CD4-positive, CD25-positive, alpha-beta regulatory T cell (primary cell): ENCODE measurements around the gene CMTR1. TPM values are rescaled to one million over a fixed set of nuclear protein-coding genes. Genes with fewer than 3 reads are reported as not detected.
A peak's percentile ranks its signal among the peaks of the same experiment; 100 is the strongest.

Source experiments
- ATAC-seq, 2 donors: fragments of 150-1000 bp; cut with Tn5 transposase; one replicate each; pipeline ENCODE4 v1.10.0; 2021; ENCODE audit warnings: low read depth in 2 of 2, moderate number of reproducible peaks in 2 of 2, moderate library complexity in 1 of 2
- DNase-seq, 3 donors: peaks; one replicate each; pipeline versions ENCODE4 v3.0.0 to v3.0.0-alpha.2; 2012 to 2022; ENCODE audit warnings: mixed read lengths in 1 of 3
- H3K27ac ChIP-seq: one replicate; pipeline ENCODE4 v1.7.0; 2013; ENCODE audit warnings: mild to moderate bottlenecking, low read length; ENCODE audit not compliant: insufficient read depth, poor library complexity, severe bottlenecking
- H3K27me3 ChIP-seq: one replicate; pipeline ENCODE4 v1.7.0; 2013; ENCODE audit warnings: low read length; ENCODE audit not compliant: control insufficient read depth, insufficient read depth
- H3K36me3 ChIP-seq: one replicate; pipeline ENCODE4 v1.7.0; 2013; ENCODE audit warnings: mild to moderate bottlenecking, low read length, moderate library complexity; ENCODE audit not compliant: control insufficient read depth, insufficient read depth
- H3K4me1 ChIP-seq: 2 replicates; pipeline ENCODE4 v1.7.0; 2013; ENCODE audit warnings: mild to moderate bottlenecking, low read length; ENCODE audit not compliant: insufficient read depth, control insufficient read depth, poor library complexity, severe bottlenecking
- H3K4me3 ChIP-seq: one replicate; pipeline ENCODE4 v1.7.0; 2013; ENCODE audit warnings: low read depth, mild to moderate bottlenecking, low read length, moderate library complexity
- H3K9me3 ChIP-seq, 2 experiments: 1 replicate in 1 of 2; 2 replicates in 1 of 2; pipeline ENCODE4 v1.7.0; 2013; ENCODE audit warnings: low read length in 2 of 2, mild to moderate bottlenecking in 1 of 2, moderate library complexity in 1 of 2; ENCODE audit not compliant: control insufficient read depth in 2 of 2
- H3K27ac Mint-ChIP-seq, 3 donors: one replicate each; pipeline ENCODE4 v1.8.0; 2020 to 2022; ENCODE audit warnings: mild to moderate bottlenecking in 3 of 3, mixed read lengths in 3 of 3, moderate library complexity in 2 of 3
- H3K27me3 Mint-ChIP-seq: one replicate; pipeline ENCODE4 v1.8.0; 2022; ENCODE audit warnings: mild to moderate bottlenecking, mixed read lengths
- H3K36me3 Mint-ChIP-seq: one replicate; pipeline ENCODE4 v1.8.0; 2020; ENCODE audit warnings: mixed read lengths
- H3K4me1 Mint-ChIP-seq, 4 donors: one replicate each; pipeline ENCODE4 v1.8.0; 2020 to 2022; ENCODE audit warnings: mixed read lengths in 4 of 4, mild to moderate bottlenecking in 1 of 4
- H3K4me3 Mint-ChIP-seq, 4 donors: one replicate each; pipeline ENCODE4 v1.8.0; 2020 to 2022; ENCODE audit warnings: mild to moderate bottlenecking in 4 of 4, mixed read lengths in 4 of 4, moderate library complexity in 3 of 4
- H3K9me3 Mint-ChIP-seq, 7 donors: one replicate each; pipeline ENCODE4 v1.8.0; 2020 to 2022; ENCODE audit warnings: mixed read lengths in 7 of 7, mild to moderate bottlenecking in 3 of 7, moderate library complexity in 2 of 7
- polyA plus RNA-seq, 4 donors: library from polyadenylated mRNA; unstranded; fragments of 300-500 nt; fragmentation: Illumina TruSeq; gene quantifications; one replicate each; pipeline ENCODE4 v1.2.3, GENCODE V29; 2021
- total RNA-seq: library from RNA; stranded (reverse); gene quantifications from one replicate; pipeline ENCODE4 v1.2.3, GENCODE V29; 2022

Gene CMTR1
- total and polyA plus RNA-seq, 5 donors from 2014 or later = 27.8 to 91.2 (median 29.4) TPM

DNA sequence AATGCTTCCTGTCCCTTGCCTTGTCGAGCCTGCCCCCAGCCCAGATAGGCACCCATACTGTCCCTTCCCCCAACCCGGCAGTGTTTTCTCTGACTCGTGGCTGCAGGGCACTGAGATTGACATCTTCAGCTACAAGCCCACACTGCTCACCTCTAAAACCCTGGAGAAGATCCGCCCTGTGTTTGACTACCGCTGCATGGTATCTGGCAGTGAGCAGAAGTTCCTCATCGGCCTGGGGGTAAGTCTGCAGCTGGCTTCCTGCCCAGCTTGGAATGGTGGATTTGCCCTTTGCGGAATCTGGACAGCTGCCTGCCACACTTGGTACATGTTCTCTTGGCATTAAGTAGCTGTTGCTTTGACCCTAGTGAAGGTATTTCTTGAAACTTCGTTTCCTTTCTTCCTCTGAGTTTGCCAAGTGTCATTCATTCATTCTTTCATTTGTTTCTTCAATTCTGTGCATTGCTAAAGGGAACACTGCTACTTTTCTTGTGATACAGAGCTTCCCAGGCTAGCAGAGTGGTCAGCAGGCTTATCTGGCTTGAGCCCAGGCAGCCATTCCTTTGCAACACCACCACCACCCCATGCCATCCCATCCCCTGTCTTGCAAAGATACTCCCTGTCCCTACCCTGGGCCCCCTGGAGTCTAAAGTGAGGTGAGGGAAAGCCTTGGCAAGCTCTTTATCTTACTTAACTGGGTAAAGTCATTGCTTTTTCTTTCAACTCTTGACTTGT, 40.5 kb downstream of the CMTR1 start:
- Mint-ChIP-seq H3K4me3 (no peak overlapping the region), H3K9me3 (peaks cover 0 to 2% (median 0%) of the 10 kb centered on the region in 7 donors), H3K36me3 (peaks cover 63% of the 10 kb centered on the region), H3K4me1 (peaks cover 0 to 6% (median 1%) of the 10 kb centered on the region in 4 donors), H3K27ac (no peak overlapping the region), H3K27me3 (no peaks in the 10 kb centered on the region)
- Histone ChIP-seq H3K27me3 (no peaks in the 10 kb centered on the region), H3K9me3 (no peaks in the 10 kb centered on the region), H3K27ac (no peak overlapping the region), H3K4me1 (no peaks in the 10 kb centered on the region), H3K36me3 (peaks cover 82% of the 10 kb centered on the region), H3K4me3 (no peak overlapping the region)
- ATAC-seq (no peak), DNase-seq (no peak)

DNA sequence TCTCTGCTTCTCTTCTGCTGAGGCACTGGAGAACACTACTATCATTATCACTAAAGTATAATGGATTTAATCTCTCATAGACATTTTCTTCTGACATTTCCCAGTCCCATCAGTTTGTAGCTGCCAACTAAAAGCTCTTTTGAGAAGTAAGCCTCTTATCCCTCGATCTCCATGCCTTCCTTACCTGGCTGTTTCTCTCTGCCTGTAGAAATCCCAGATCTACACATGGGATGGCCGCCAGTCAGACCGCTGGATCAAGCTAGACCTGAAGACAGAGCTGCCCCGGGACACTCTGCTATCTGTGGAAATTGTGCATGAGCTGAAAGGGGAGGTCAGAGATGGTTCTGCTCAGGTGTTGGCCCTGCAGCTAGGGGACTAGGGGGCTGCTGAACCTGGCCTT, 41.3 kb downstream of the CMTR1 start:
- ATAC-seq = no peak
- no peaks in the 10 kb centered on the region for H3K27me3 Mint-ChIP-seq
- H3K4me3 Mint-ChIP-seq = no peak overlapping the region
- no peaks in the 10 kb centered on the region for H3K4me1 ChIP-seq
- peaks cover 0 to 2% (median 0%) of the 10 kb centered on the region in 7 donors for H3K9me3 Mint-ChIP-seq
- H3K27ac ChIP-seq = no peak overlapping the region
- H3K4me1 Mint-ChIP-seq = peaks cover 0 to 6% (median 2%) of the 10 kb centered on the region in 4 donors
- H3K36me3 ChIP-seq = peaks cover 88% of the 10 kb centered on the region
- H3K27me3 ChIP-seq = no peaks in the 10 kb centered on the region
- H3K9me3 ChIP-seq = no peaks in the 10 kb centered on the region
- peaks cover 67% of the 10 kb centered on the region for H3K36me3 Mint-ChIP-seq
- H3K27ac Mint-ChIP-seq = peak overlapping the region in 1 of 3 donors; percentile 63
- DNase-seq = no peak
- H3K4me3 ChIP-seq = no peak overlapping the region

DNA sequence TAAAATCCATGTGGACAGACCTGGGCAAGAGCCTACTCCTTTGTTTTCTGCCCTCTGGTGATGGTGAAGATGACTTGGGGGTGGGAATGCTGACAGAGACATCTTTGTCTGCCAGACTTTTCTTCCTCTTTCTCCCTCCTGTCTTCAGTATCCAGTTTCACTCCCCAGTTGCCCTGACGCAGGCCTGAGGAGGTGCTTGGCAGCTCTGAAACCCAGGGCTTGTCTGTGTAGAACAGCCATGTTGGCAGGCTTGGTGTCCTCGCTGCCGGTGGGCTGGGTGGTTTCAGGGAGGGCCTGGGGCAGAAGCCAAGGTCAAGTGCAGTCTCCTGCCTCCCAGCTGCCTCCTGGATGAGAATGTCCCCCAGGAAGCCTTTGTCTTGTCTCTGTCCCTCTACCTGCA, 44.2 kb downstream of the CMTR1 start:
- ATAC-seq (no peak), DNase-seq (no peak)
- Histone ChIP-seq H3K4me1 (no peaks in the 10 kb centered on the region), H3K27me3 (no peaks in the 10 kb centered on the region), H3K9me3 (no peaks in the 10 kb centered on the region), H3K4me3 (no peak overlapping the region), H3K27ac (no peak overlapping the region), H3K36me3 (peaks cover 97% of the 10 kb centered on the region)
- no peaks in the 10 kb centered on the region for H3K27me3 Mint-ChIP-seq
- peak overlapping the region in 1 of 3 donors; percentile 29 for H3K27ac Mint-ChIP-seq
- no peak overlapping the region for H3K4me3 Mint-ChIP-seq
- H3K9me3 Mint-ChIP-seq = no peaks in the 10 kb centered on the region
- H3K4me1 Mint-ChIP-seq = peaks cover 0 to 6% (median 1%) of the 10 kb centered on the region in 4 donors
- H3K36me3 Mint-ChIP-seq = peaks cover 50% of the 10 kb centered on the region

DNA sequence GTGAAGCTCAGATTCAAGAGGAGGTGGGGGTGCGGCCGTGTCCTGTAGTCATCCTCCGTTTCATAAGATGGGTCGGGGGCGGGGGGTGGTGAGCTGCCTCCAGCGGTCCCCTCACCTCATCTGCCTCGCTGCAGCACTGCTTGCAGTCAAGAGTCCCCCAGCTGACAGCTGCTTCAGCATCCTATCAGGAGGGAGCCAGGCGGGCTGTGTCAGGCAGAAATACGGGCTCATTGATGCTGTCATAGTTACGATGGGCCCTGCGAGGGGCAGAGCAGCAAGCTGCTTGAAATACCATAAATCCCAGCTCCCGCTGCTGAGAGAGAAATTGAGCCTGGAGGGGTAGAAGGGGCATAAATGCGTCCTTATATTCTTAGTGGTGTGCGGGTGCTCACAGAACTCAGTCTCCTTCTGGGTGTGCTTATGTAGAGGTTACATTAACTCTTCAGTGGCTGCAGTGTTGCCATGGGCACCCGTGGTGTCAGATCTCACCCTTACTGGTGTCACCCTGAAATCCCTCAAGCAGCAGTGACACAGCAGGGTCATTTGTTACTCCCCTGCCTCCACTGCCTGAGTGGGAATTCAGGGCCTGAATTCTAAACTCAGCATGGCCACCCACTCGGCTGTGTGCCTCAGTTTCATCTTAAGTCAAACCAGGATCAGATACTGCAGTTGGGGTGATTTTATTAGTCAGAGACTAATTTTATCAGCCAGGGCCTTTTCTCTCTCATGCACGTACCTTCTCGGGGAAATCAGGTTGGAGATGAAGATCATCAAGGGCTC, 44.8 kb downstream of the CMTR1 start:
- H3K4me3 Mint-ChIP-seq = no peak overlapping the region
- no peaks in the 10 kb centered on the region for H3K4me1 ChIP-seq
- peaks cover 0 to 6% (median 1%) of the 10 kb centered on the region in 4 donors for H3K4me1 Mint-ChIP-seq
- H3K27me3 Mint-ChIP-seq = no peaks in the 10 kb centered on the region
- H3K9me3 ChIP-seq = no peaks in the 10 kb centered on the region
- H3K27ac ChIP-seq = no peak overlapping the region
- peaks cover 97% of the 10 kb centered on the region for H3K36me3 ChIP-seq
- ATAC-seq = no peak
- H3K36me3 Mint-ChIP-seq = peaks cover 47% of the 10 kb centered on the region
- no peaks in the 10 kb centered on the region for H3K27me3 ChIP-seq
- H3K4me3 ChIP-seq = no peak overlapping the region
- peak overlapping the region in 2 of 3 donors; percentile 29 to 67 for H3K27ac Mint-ChIP-seq
- H3K9me3 Mint-ChIP-seq = no peaks in the 10 kb centered on the region
- no peak for DNase-seq

DNA sequence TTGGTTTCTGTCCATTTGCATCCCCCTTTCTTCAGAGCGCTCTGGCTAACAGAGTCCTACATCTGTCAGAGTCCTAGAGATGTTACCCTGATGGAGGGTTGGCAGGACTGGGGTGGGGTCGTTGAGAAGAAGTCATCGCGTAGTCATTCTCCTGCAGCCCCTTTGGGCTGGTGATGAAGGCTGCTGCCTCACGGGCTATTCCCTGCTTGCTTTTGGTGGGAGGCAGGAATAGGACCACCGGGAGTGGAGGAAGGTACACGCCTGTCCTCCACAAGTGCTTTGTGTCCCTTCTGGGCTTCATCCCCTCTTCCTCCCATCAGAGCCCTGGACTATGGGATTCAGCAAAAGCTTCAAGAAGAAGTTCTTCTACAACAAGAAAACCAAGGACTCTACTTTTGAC, 45.8 kb downstream of the CMTR1 start:
- DNase-seq (no peak), ATAC-seq (no peak)
- Mint-ChIP-seq H3K27me3 (no peaks in the 10 kb centered on the region), H3K36me3 (peaks cover 37% of the 10 kb centered on the region), H3K4me3 (no peak overlapping the region), H3K4me1 (peaks cover 0 to 5% (median 1%) of the 10 kb centered on the region in 4 donors), H3K27ac (no peak overlapping the region), H3K9me3 (no peaks in the 10 kb centered on the region)
- Histone ChIP-seq H3K4me1 (no peaks in the 10 kb centered on the region), H3K27me3 (no peaks in the 10 kb centered on the region), H3K36me3 (peaks cover 97% of the 10 kb centered on the region), H3K4me3 (no peak overlapping the region), H3K27ac (no peak overlapping the region), H3K9me3 (no peaks in the 10 kb centered on the region)

DNA sequence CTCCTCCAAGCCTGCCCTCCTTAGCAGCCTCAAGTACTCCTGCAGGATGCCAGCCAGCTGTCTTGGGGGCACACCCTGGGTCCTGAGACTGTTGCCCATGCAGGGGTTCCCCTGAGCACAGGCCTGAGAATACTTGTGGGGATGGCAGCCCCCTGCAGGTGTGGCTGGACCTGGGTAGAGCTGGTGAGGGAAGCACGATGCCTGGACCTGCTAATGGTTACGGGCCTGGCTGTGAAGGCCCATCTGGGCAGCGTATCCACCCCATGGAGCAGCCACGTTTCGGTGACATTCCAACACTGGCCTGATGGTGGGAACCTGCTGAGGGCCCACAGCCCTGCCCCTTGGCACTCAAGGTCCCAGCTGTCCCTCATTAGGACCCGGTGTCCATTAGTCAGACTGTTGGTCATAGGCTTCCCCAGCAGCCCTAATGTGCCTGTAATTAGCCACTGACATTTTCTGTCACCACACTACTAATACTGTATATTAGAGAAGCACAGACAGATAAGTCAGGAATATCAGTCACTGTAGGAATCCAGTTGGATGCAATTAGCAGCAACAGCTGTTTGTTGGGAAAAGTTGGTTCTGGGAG, 46.3 kb downstream of the CMTR1 start:
- Histone ChIP-seq H3K27ac (no peak overlapping the region), H3K27me3 (no peaks in the 10 kb centered on the region), H3K4me3 (no peak overlapping the region), H3K9me3 (no peaks in the 10 kb centered on the region), H3K4me1 (no peaks in the 10 kb centered on the region), H3K36me3 (peaks cover 94% of the 10 kb centered on the region)
- no peak for DNase-seq
- Mint-ChIP-seq H3K9me3 (no peaks in the 10 kb centered on the region), H3K4me1 (peaks cover 0 to 2% (median 0%) of the 10 kb centered on the region in 4 donors), H3K4me3 (no peak overlapping the region), H3K27me3 (no peaks in the 10 kb centered on the region), H3K36me3 (peaks cover 33% of the 10 kb centered on the region), H3K27ac (no peak overlapping the region)
- ATAC-seq = no peak

DNA sequence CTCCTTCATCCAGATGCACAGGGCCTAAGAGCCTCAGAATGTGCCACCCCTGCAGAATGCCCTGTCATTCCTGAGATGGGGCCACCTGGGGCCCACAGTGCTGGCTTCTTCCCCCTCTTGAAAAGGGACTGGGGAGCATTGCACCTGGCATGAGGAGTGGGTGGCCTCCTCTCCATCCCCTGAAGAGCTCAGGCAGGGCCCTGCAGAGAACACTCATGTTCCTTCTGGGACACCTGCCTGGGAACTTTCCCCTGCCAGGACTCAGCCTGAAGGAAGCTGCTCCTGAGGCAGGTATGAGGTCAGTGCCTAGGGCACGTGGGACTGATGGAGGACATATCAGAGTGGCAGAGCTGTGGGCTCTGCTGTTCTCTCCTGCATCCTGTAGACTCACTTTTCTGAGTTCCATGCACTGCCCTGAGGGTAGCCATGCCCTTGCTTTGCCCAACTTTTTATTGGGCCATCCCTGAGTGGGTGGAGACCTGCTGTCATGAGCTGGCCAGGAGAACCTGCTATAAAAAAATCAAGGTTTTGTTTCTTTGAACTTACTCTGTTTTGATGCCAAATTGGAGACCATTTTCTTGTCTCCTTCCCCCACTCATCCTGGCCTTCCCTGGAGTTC, 47.2 kb downstream of the CMTR1 start:
- no peaks in the 10 kb centered on the region for H3K27me3 ChIP-seq
- Mint-ChIP-seq H3K36me3 (peaks cover 27% of the 10 kb centered on the region), H3K9me3 (no peaks in the 10 kb centered on the region), H3K27me3 (no peaks in the 10 kb centered on the region), H3K4me3 (no peak overlapping the region), H3K27ac (no peak overlapping the region), H3K4me1 (peaks cover 0 to 8% (median 0%) of the 10 kb centered on the region in 4 donors)
- no peak overlapping the region for H3K27ac ChIP-seq
- H3K9me3 ChIP-seq = no peaks in the 10 kb centered on the region
- H3K4me1 ChIP-seq = no peaks in the 10 kb centered on the region
- no peak for ATAC-seq
- H3K4me3 ChIP-seq = no peak overlapping the region
- DNase-seq = no peak
- peaks cover 86% of the 10 kb centered on the region for H3K36me3 ChIP-seq
